Activated T-cell treated with anti-CD3 and anti-CD28 coated beads, Interleukin-2, amount 50 U/mL, for 1 hour (primary cell): ENCODE results near the gene SLAMF7.
A peak's percentile ranks its signal among the peaks of the same experiment; 100 is the strongest.
"Not testable (repeated sequence)": the region's sequence is repeated elsewhere in the genome, so short reads cannot be mapped to it uniquely, and the experiment has no call there.

Source experiments
- DNase-seq: peaks from one replicate; pipeline ENCODE4 v3.0.0-alpha.2; 2020

The SLAMF7 gene, protein sequence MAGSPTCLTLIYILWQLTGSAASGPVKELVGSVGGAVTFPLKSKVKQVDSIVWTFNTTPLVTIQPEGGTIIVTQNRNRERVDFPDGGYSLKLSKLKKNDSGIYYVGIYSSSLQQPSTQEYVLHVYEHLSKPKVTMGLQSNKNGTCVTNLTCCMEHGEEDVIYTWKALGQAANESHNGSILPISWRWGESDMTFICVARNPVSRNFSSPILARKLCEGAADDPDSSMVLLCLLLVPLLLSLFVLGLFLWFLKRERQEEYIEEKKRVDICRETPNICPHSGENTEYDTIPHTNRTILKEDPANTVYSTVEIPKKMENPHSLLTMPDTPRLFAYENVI

DNA sequence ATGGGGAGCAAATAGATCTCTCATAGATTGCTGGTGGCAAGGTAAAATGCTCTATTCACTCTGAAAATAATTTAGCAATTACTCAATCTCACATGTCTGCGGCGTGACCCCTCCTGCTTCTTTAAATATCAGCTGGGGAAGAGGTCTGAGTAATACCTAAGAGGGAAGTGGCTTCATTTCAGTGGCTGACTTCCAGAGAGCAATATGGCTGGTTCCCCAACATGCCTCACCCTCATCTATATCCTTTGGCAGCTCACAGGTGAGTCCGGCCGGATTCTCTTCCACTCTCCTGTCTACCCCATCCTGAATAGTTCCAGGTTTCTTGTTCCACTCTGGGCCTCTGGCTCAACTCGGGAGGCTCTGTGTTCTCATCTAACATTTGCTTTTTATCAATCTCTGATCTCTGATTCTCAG, at the start of gene SLAMF7:
Gene SLAMF7, plus strand, starts transcription at position 150 of the 414 bp plus-strand sequence. Its CDS starts 55 bp downstream, at position 205.
- no peak for DNase-seq

DNA sequence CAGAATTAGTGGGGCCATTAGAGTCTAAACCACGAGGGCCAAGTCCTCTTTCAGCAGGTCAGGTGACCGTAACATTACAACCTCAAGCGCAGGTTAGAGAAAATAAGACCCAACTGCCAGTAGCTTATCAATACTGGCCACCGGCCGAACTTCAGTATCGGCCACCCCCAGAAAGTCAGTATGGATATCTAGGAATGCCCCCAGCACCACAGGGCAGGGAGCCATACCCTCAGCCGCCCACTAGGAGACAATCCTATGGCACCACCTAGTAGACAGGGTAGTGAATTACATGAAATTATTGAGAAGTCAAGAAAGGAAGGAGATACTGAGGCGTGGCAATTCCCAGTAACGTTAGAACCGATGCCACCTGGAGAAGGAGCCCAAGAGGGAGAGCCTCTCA, 46.7 kb upstream of the SLAMF7 start:
- DNase-seq: not testable (repeated sequence)

DNA sequence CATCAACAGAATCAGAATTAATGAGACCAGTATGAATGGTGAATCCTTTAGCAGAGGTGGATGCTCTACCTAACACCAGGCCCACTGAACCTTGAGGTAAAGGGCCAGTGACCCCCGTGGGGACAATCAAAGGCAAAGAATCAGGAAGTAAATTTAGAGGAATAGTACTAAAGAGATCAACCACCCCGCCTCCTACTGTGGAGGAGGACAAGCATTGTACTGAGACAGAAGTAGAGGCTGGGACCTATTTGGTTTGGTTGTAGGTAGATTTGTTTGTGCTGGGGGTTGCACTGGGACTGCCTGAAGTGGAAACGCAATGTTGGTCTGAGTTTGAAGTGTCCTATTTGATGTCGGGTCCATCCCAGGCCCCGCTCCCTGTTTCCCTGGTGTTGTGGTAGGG, 36.9 kb upstream of the SLAMF7 start:
- no peak for DNase-seq

DNA sequence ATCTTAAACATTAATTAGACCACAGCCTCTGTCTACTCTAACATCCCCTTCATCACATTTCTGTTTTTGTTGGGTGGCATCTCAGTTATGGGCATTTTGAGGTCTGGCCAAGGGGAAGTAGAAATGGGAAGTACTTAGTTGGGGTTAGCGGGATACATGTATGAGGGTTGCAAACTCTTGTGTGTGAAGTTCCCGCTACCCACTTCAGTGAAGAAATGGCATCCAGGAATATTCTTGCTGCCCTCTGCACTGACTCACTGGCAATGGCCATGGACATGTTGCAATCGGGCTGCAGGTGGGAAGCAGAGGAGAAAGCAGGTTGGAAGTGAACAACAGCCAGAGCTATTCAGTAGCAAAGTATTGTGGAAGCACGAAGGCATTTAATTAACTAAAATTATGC, 34.8 kb upstream of the SLAMF7 start:
- no peak for DNase-seq

DNA sequence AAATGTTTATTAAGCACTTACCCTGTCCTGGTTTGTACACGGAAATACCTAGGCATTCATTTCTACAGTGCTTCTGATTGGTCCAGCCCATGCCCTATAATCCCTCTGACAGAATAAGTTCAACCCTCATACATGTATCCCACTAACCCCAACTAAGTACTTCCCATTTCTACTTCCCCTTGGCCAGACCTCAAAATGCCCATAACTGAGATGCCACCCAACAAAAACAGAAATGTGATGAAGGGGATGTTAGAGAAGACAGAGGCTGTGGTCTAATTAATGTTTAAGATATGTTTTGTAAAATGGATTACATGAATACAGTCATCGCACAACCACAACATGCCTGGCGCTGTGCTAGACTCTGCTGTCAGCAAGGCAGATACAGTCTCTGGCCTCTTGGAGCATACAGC, 33.8 kb upstream of the SLAMF7 start:
- not testable (repeated sequence) for DNase-seq

DNA sequence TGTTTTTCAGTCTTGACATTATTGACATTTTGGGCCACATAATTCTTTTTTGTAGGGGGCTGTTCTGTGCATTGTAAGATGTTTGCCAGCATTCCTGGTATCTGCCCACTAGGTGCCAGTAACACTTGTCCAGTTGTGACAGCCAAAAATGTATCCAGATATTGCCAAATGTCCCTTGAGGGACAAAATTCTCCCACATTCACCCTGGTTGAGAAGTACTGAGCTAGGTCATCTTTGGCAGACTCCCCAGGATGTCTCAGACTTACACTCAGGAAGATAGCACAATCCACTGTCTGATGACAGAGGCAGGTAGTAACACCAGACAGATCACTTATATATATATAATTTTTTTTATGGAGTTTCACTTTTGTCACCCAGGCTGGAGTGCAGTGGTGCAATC, 33.3 kb upstream of the SLAMF7 start:
- no peak for DNase-seq

DNA sequence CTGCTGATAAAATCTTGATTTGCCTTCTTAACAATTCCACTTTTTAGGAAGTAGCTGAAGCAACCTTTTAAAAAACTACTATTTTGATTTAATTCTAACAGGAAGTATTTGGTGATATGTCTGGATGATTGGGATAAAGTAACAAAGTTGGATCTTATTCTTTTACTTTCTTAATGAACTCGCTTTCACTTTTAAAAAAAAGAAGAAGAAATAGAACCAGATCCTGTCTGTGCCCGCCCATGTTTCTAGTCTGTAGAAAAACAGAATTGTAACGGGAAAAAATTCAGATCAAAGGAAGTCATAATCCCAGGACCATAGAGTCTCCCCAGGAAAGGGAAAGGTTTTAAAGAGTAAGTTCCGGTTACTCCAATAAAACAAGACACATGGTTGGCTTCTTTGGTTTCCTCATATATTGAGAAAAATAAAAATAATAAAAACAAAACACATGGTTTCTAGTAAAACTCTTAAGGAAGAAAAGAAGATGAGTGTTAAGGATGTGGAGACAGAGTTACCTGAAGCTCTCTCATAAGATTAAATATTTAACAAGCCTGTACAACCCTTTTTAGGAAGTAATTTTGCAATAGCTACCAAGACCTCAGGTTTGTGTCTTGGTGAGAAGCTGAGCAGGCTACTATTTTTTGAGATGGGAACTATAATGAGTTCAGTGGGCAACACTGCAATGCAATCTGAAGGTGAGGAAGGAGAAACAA, 32.4 kb upstream of the SLAMF7 start:
- no peak for DNase-seq

DNA sequence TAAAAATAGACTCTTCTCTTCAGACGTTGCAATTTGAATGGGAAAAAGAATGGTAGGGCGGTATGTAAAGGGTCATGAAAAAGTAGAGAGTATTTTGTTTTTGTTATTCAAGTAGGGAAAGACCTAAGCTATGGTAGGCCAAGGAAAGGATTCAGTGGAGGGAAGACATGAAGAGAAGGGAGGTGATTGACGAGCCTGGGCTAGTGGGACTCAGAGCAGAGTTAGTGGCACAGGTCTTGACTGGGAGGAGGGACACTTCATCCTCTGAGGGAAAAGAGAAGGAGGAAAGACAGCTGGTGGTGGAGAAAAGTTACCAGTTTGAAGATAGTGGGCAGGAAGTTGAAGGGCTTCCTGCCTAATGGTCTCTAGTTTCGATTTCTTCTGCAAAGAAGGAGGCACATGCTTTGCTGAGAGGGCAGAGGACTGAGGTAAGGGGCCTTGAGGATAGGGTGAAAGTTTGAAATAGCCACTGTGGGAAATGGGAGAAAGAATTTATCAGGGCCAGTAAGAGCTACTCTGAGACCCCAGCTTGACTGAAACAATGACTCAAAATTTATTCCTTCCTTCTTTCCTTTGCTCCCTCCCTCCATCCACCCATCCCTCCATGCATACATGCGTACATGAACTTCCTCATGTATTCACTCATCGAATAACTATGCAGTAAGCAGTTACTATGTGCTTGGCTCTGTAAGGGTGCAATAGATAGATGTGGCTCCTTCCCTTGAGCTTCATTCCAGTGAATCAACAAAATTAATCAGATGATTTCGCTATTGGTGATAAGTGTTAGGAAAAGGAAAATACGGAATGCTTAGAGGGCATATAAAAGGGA, 31.6 kb upstream of the SLAMF7 start:
- no peak for DNase-seq

DNA sequence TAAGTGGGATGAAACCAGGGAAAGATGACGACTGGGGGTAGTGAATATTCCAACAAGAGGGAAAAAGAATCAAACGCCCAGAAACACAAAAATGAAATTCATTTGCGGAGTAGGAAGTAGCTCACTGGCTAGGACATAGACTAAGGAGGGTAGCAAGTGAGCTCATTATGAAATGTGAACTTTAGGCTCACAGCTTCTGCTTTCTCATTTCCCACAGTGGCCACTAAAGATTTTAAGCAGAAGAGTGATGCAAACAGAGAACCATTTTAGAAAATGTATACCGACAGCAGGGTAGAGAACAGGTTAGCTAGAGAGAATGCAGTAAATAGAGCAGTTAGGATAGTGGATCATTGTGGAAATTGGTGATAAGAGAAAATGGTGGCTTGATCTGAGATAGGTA, 30.9 kb upstream of the SLAMF7 start:
- DNase-seq: no peak

DNA sequence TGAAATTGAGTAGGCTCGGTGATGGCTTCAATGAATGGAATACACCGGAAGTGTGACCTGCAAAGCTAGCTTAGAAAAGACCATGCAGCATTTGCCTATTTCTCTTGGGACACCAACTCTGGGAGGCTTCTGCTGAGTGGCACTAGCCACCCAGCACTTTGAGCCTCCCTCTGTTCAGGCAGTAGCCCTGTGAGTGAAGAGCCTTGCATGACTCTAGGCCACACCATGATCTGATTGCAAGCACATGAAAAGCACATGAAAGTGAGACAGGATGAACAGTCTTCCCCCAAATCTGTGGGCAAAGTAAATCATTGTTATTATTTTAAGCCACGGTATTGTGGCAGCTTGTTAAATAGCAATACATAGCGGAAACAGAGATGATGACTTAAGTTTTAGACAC, 30.2 kb upstream of the SLAMF7 start:
- DNase-seq: peak; percentile 31

DNA sequence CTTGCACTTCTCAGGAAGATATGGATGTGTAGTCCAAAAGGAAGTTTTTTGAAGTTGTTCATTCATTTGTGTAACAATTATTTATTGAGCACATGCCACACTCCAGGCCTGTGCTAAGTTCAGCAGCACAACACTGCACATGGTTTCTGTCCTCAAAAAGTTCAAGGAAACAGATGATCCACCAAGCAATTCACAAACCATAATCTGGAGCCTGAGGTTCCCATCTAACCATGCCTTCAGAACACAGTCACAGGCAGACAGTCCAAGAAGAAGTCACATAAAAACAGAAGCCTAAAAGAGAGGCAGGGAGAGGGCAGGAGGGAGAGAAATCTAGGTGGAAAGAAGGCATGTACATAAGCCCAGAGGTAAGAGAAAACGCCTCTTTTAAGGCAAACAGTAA, 29.3 kb upstream of the SLAMF7 start:
- DNase-seq: no peak

DNA sequence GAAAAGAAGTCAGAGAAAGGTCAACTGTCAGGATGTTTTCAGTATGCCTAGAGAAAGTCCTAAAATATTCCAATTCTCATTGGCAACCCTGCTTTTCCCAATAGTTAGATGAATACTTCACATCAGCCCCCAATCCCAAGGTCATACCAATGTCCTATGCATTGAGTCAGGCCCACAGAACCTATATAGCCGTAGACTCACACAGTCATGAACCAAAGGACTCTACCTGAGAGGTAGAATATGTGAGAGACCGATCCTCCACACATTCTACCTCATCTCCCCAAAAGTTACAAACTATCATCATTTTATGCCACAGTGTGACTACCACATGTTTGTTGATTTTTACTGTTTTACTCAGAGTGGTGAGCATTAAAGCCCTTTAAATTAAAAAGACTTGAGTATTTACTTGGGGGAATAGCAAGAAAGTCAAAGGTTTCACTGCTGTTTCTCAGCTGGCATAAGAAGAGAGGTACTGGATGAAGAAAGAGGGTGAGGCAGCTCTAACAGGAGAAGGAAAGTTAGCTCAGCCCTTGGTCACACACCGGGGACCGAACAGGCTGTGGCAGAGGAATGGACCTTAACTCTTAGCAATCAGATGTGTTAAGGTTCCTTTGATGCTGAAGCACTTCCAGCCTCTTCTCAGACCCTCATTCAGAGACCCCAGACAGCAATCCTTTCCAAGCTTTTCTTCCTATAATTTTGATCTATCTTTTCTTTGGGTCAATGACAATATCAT, 28.4 kb upstream of the SLAMF7 start:
- DNase-seq: no peak

DNA sequence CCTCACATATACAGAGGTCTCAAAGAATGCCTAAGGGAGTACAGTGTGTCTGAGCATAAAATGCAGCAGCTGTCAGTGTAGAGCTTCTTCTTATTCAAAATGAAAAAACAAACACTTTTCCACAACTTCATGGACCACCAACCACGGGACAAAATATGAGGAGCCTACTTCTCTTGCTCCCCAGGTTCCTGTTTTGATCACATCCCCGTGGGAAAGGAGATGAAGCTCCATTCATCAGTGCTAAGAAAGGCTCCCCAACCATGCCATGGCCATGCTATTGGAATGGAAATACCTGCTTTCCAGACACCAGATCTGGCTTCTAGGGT, 27.8 kb upstream of the SLAMF7 start:
- no peak for DNase-seq

DNA sequence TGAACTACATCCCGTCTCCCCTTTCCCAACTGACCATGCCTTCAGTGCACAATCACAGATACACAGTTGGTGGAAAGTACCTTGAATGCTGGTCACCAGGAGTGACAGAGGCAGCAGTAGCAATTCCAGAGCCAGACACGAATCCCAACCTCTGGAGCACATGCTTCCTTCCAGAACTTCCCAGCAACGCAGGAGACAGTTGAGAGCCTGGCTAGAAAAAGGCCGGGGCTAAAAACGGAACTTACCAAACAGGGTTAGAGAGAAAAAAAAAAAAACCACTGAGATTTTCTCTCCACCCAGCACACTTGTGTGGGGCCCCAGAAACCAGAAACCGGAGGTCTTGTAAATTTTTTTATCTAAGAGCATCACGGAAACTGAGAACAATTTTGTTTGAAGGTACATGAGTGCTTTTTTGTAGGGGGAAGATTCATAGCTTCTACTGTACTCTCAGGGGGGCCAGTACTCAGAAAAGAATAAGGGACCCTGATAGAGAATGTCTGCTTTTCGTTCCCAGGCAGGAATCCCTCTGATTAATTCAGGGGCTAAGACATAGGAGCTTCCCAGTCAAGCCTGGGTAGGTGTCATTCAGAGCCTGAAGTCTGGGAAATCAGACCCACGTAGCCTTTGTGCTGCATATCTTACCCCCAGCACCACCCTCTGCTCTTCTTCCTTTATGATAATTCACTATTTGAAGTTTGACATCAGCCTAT, 27.3 kb upstream of the SLAMF7 start, which contains the start of gene CD48:
Gene CD48, minus strand, starts transcription at position 221 of the 710 bp plus-strand sequence. Its CDS starts 59 bp downstream, at position 162.
- DNase-seq: peak; percentile 58

DNA sequence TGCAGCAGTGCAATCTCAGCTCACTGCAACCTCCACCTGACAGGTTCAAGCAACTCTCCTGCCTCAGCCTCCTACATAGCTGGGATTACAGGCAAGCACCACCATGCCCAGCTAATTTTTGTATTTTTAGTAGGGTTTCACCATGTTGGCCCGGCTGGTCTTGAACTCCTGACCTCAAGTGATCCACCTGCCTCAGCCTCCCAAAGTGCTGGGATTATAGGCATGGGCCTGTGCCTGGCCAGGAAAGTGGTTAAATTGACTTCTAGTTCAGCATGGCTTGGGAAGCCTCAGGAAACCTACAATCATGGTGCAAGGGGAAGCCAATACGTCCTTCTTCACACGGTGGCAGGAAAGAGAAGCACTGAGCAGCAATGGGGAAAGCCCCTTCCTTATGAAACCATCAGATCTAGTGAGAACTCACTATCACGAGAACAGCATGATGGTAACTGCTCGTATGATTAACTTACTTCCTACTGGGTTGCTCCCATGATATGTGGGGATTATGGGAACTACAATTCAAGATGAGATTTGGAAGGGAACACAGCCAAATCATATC, 26.4 kb upstream of the SLAMF7 start:
- DNase-seq: peak; percentile 48

DNA sequence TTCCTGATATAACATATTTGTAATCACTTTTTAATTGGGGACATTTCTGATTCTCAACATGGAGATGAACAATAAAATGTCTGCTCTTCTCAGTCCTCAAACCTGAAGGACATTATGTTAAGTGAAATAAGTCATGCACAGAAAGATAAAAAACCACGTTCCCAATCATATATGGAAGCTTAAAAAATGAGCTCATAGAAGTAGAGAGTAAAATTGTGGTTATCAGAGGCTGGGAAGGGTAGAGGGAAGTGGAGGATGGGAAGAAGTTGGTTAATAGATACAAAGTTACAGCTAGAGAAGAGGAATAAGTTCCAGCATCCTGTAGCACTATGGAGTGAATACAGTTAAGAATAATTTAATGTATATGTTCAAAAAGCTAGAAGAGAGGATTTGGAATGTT, 25.9 kb upstream of the SLAMF7 start:
- no peak for DNase-seq

DNA sequence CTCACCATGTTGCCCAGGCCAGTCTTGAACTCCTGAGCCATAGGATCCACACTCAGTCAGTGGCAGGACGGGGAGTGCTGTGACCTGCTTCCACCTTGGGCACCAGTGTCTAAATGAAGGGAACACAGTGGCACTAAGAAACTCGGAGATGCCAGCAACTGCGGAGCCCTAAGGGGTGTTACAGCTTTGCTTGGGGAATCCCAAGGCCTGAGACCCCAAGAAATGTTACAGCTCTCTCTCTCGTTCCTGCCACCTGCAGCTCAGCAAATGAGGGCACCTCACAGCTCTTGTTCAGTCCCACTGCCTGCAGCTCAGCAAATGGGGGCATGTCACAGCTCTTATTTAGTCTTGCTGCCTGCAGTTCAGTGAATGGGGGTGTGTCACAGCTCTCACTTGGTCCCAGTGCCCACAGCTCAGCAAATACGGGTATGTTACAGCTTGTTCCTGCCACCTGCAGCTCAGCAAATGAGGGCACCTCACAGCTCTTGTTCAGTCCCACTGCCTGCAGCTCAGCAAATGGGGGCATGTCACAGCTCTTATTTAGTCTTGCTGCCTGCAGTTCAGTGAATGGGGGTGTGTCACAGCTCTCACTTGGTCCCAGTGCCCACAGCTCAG, 24.9 kb upstream of the SLAMF7 start:
- peak; percentile 37 for DNase-seq

DNA sequence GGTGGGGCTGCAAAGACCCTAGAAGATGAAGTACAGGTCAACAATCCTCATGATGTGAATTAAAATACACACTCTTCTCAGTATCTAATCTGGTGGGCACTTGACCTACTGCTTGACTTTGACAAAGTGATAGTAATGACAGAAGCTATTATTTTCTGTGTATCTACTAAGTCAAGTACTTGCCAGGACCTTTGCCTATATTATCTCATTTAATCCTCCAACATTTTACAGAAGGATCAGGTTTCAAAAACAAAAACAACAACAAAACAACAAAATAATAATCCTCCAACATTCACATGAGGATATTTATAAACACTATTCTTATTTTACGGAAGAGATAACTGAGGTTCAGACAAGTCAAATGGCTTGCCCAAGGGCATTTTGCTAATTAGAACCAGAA, 23.0 kb upstream of the SLAMF7 start:
- DNase-seq: no peak

DNA sequence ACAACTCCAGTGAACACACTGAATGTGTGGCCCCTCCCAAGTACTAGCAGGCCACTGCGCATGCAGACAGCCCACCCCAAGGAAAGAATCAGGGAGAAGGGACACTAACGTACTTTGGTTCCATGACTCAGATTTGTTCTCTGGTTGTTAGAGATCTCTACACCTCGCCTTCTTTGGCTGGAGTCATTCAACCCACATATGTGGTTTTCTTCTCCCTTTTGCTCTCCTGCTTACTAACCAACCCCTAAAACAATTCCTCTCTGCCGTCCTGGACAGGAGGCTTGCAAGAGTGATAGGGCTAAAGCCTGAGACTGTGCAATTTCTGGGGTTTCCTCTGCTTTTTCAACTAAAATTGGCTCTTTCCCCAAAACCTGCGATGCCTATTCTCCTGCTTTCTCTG, 21.7 kb upstream of the SLAMF7 start:
- DNase-seq: no peak

DNA sequence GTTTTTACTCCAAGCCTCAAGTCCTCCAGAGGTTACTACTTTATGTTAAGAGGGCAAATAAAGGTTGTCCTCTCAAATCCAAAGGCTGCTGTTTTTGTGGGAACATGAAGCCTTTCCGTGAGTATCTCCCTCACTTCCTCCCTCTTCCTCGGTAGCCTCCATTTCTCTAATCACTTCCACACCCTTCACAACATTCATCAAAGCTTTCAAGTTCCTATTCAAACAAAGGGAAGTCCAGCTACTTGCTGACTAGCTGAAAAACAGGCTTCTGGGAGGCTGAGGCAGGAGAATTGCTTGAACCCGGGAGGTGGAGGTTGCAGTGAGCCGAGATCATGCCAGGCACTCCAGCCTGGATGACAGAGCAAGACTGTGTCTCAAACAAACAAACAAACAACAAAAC, 20.8 kb upstream of the SLAMF7 start:
- DNase-seq: no peak

DNA sequence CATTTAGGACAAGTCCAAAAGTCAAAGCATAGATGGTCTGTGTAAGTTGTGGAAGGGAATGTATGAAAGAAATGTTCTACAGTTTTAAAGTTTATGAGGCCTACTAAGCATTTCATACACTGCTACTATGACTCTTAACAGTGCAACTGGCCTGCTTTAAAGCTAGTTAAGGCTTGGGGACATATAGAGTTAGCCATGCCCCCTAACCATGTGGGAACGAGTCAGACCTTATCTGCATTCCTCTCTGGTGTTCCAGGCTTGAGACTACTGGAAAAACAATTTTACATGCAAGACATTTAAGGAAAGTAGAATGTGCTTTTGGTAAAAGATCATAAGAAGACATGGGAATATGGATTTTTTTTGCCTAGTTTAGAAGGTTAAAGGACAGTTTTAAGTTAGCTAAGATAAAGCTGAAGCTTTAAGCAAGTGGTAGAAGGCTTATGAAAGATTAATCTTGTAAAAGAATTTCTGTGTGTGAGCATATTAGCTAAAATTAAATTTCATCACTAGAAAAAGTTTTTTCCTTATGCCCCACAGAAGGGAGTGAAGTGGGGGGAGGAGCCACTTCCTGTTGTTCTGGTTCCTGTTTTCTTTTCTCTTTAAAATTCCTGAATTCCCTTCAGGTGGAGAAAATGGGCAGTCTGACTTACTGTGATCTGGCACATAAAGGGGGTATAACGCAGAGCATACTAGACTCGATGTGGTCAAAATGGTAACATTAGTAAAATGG, 18.5 kb upstream of the SLAMF7 start:
- DNase-seq: no peak
